Muscle of back (tissue), 13 donors: ENCODE results near the gene PRPF19. TPM values are rescaled to one million over a fixed set of nuclear protein-coding genes. Genes with fewer than 3 reads are reported as not detected.

Source experiments
- DNase-seq, 3 donors: peaks; one replicate each; pipeline versions ENCODE4 v3.0.0 to v3.0.0-alpha.2; 2013
- long read RNA-seq, 9 donors: transcript quantifications; one replicate each; lab custom pipeline, GENCODE V29; 2026
- polyA plus RNA-seq, 10 donors: library from polyadenylated mRNA; unstranded; fragments of 120-200 nt; gene quantifications; one replicate each; pipeline ENCODE4 v1.2.1, GENCODE V29; 2013; ENCODE audit not compliant: insufficient read length in 10 of 10

The PRPF19 gene
- polyA plus RNA-seq = 10 to 100 TPM; 53.2 to 96.9 (median 63.3) TPM
- long read RNA-seq, donor 1, transcript PRPF19-201 (16 exons, 2,157 nt) = major isoform, 7 of 12 reads
- long read RNA-seq, donor 1, partial matches to known transcripts = 5 of 12 reads
- long read RNA-seq, donor 1, other reads (novel, unspliced or antisense) = 0 of 12 reads
- long read RNA-seq, donor 2, partial matches to known transcripts = 17 of 18 reads
- long read RNA-seq, donor 2, other reads (novel, unspliced or antisense) = 0 of 18 reads
- long read RNA-seq, donor 3 = 0 reads
- long read RNA-seq, donor 4, transcript PRPF19-201 (16 exons, 2,157 nt) = major isoform, 7 of 7 reads
- long read RNA-seq, donor 4, partial matches to known transcripts = 0 of 7 reads
- long read RNA-seq, donor 4, other reads (novel, unspliced or antisense) = 0 of 7 reads
- long read RNA-seq, donor 5, transcript PRPF19-201 (16 exons, 2,157 nt) = major isoform, 13 of 25 reads
- long read RNA-seq, donor 5, partial matches to known transcripts = 12 of 25 reads
- long read RNA-seq, donor 5, other reads (novel, unspliced or antisense) = 0 of 25 reads
- long read RNA-seq, donor 6, transcript PRPF19-201 (16 exons, 2,157 nt) = major isoform, 11 of 22 reads
- long read RNA-seq, donor 6, partial matches to known transcripts = 11 of 22 reads
- long read RNA-seq, donor 6, other reads (novel, unspliced or antisense) = 0 of 22 reads
- long read RNA-seq, donor 7, transcript PRPF19-201 (16 exons, 2,157 nt) = major isoform, 8 of 17 reads
- long read RNA-seq, donor 7, partial matches to known transcripts = 9 of 17 reads
- long read RNA-seq, donor 7, other reads (novel, unspliced or antisense) = 0 of 17 reads
- long read RNA-seq, donor 8, partial matches to known transcripts = 14 of 18 reads
- long read RNA-seq, donor 8, other reads (novel, unspliced or antisense) = 0 of 18 reads
- long read RNA-seq, donor 9, transcript PRPF19-201 (16 exons, 2,157 nt) = major isoform, 6 of 6 reads
- long read RNA-seq, donor 9, partial matches to known transcripts = 0 of 6 reads
- long read RNA-seq, donor 9, other reads (novel, unspliced or antisense) = 0 of 6 reads

DNA sequence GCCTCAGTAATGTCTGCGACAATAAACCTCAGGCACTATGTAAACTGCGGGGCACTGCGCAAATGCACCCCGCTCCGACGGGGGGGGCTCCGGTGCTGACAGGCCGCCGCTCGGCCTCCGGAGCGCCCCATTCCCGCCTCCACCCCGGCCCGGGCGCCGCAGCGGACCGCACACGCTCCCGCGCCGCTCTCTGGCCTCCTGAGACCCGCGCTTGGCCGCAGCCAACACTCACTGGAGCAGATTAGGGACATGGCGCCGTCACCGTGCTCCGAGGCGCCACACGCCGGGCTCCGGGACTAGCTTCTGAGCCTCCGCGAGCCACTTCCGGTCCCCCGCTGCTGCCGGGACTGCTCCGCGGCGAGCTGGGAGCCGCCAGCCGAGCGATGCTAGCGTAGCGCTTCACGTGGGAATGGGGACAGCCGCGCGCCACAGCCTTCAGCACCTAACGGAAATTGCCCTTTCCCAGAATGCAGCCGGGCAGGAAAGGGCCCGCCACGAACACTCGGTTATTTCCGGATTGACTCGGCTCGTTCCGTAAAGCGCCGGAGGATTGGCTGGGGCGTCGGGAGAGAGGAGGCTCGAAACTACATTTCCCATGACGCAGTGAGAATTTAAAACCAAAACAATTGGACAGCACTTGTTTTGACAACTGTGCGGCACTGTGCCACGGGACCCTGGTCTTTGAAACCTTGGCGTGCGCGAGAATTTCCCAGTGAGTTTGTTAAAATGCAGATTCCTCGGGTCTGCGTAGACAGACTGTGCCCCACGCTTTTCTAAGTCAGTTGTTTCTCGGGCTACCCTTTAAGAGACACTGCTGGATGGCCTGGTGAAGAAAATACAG, at the start of gene PRPF19:
Gene PRPF19 (minus strand): TSS at position 454 of the 841 bp plus-strand sequence. CDS start 203 bp downstream, at position 251.
- DNase-seq = peak; percentile 97 to 98 (median 97)

DNA sequence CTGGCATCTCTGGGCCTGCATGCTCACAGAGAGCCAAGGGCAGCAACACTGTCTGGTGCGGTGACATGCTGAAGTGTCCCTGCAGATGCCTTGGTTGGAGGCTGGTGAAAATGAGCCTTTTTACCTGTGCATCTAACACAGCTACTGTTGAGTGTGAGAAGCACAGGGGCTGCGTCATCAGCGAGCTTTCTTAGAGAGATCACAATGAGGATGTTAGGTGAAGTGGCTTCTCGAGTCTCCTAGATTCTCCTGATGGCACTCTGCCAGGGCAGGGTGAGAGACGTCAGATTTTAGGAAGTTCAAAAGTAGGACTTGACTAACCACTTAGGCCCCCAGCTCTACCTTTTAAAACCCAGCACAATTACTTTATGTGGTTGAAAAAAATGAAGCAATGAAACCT, 49.2 kb upstream of the PRPF19 start:
- DNase-seq = no peak

DNA sequence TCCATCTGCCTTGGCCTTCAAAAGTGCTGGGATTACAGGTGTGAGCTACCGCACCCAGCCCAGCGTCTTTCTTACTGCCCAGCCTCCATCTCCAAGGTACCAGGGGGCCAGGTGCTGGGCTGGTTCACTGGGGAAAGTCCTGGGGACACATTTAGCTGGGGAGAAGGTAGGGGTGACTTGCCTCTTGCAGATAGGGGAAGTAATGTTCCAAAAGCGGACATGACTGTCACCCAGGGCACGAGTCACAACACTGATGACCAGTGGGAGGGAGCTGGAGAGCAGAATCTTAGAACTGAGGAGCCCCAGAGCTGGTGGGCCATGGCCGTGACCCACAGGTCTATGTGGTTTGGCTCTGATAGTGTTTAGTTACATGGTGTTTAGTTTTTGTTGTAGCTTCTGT, 48.0 kb upstream of the PRPF19 start:
- no peak for DNase-seq

DNA sequence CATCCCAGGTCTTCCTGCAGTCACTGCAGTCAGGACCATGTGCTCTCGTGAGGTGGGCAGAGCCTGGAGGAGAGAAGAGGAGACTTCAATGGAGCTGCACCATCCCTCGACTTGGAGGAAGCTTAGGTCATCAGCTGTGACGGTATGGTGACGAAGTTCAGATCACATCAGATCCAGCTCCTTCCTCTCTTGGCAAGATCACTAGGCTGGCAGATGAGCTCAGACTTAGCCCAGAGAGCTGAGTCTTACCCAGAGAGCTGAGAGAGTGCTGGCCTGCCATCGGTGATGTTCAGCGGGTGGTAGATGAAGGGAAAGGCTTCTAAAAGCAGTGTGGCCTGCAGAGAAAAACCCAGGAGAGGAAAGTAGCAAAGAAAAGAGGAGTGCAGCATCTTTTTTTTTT, 47.4 kb upstream of the PRPF19 start:
- no peak for DNase-seq

DNA sequence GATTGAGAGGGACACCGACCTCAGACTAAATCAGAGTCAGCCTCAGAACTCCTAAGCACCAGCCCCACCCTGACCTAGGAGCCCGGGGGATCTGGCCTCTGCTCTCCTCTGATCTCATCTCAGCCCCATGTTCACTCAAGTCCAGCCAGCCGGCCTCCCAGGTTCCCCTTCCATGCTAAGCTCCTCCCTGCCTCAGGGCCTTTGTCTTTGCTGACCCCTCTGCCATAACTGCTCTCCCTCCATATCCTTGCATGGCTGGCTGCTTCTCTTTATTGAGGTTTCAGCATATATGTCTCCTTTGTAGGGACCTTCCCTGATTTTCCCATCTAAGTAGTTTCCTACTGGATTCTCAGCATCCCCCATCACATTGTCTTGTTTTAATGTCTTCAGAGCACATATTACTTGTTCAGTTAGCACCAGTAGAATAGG, 46.4 kb upstream of the PRPF19 start:
- DNase-seq = no peak

DNA sequence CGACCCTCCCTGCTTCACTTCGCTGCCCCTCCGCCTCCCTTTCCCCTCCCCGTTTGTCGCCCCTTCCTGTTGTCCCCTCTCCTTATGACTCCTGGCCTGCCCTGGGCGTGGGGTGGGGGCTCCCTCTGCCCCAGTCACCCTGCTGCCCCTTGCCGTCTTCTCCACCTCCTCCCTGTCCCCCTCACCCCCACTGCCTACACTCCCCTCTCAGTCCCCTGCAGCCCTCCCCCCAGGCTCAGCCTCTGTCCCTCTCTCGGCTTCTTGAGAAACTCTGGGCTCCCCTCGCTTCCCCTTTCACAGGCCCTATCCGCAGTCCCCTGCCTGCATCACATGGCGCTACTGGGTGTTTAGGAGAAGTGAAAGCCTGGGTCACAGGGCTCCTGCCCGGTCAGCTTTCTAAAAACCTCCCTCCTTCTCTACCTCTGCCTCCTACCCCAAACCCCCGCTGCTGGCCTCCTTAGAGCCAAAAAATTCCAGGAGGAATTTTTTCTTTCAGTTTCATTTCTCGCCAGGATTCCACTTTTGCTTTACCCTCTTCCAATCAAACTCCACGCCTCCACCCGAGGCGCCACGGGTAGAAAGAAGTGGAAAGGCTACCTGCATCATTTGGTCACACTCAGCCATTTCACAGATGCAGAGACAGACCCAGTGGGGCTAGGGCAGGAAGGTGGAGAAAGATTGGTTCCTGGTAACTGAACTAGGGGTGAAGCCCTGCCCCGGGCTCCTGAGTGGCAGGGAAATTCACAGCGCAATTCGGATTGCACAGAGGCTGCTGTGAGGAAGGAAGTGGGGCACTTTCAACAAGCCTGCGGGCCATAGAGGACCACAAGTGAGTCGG, 45.7 kb upstream of the PRPF19 start, which contains the start of gene SLC15A3:
Gene SLC15A3 (minus strand): TSS at position 273 of the 838 bp plus-strand sequence. CDS start 625 bp downstream, outside the sequence.
- DNase-seq = peak; percentile 41 to 79 (median 52)

DNA sequence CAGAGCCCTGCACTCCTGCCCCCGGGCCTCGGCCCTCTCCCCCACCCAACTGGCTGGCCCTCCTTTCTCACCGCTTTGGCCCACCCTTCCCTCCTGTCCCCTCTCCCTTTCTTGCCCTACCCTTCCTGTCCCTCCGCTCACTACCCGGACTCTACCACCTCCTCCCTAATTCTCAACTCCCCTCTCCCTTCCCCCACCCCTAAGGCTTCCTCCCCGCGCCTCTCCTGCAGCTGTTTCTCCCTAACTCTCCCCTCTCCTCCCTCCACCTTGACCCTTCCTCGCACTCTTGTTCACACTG, 45.2 kb upstream of the PRPF19 start:
- no peak for DNase-seq

DNA sequence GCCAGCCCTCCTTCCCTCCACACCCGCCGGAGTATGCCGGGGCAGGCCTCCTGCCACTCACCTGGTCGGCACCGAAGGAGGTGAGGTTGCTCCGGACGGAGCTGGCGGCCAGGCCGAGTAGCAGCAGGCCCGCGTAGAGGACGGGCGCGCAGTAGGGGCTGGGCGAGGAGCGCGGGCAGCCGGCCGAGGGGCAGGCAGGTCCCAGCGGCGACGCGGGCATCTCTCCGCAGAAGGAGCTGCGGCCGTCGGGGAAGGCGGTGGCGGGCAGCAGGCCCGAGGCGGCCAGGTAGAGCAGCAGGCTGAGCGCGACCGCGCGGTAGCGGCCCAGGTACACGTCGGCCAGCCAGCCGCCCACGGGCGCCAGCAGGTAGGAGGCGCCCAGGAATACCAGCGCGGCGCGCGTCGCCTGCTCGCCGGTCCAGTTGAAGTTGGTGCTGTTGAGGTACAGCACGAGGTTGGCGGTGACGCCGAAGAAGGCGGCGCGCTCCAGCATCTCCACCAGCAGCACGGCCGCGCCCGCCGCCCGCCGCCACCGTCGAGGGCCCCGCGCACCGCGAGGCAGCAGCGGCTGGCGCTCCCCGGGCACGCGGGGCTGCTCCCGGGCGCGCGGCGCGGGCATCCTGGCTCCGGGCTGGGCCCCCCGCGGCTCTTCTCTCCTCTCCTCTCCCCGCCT, 44.7 kb upstream of the PRPF19 start:
- DNase-seq = peak in 1 of 3 donors; percentile 67

DNA sequence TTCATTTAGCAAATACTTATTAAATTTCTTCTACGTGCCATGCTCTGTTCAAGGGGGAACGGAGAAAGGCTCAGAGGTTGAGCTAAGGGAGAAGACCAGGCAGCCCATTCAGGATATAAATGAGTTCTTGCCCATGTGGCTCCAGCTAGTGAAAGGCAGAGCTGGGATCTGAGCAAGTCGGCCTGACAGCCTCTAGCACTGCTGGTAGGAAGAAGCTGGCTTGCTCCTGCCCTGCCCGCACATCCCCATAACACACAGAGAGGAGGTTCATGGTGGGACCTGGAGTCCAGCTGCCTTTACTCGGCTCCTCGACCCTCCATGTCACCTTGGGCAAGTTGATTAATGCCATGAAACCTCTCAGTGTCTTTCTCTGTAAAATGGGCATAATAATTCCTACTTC, 43.6 kb upstream of the PRPF19 start:
- no peak for DNase-seq

DNA sequence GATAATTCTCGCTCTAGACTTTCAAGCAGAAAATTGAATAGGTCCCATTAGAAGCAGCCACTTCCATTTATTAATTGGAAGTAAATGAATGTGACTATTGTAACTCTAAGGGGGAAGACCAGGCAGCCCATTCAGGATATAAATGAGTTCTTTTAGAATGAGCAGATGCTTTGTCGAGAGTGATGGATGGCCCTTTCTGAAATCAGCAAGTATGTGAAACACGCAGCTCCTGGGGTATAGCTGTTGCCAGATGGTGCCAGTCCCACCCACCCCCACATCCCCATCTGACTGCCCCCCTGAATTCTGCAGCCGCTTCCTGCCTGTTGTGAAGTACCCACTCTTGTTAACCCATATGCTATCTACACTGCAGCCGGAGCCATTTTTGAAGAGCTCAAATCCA, 41.9 kb upstream of the PRPF19 start:
- no peak for DNase-seq

DNA sequence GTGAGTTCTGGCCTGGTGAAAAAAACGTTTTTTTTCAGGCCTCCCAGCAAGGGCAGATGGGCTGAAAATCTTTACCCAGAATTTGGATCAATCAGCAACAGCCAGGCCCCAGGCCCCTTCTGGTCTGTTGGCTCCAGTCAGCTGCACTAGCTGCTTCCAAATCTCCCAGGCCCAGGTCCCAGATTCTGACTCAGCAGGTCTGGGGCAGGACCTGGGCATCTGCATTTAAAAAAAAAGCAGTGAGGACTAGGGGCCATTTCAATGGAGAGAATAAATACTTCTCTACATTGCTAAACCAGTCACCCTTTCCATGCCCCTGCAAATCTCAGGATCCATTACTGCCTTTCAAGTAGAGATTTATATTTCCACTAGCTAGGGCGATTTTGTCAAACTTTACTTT, 41.3 kb upstream of the PRPF19 start:
- DNase-seq = peak in 1 of 3 donors; percentile 29

DNA sequence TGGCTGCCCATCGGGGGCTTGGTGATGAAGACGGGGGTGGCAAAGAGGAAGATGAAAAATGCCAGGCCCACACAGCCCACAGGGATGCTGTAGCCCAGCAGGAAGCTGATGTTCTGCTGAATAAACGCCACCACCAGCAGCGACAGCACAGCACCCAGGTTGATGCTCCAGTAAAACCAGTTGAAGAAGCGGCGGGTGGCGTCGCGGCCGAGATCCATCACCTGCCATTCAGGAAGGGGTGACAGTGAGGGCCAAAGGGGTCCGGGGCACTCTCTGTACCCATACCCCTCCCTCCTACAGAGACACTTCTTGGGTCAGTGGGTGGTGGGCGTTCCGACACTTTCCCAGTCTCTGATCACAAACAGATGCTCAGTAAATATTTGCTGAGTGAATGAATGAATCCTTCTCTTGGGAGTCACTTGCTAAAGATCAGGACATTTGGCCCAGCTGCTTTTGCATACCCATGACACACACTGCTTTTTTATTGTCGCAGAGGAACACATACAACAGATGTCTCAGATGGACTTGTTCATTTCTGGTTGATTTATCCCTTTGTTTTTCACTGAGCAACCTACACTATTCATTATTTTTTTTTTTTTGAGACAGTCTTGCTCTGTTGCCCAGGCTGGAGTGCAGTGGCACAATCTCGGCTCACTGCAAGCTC, 40.3 kb upstream of the PRPF19 start:
- no peak for DNase-seq

DNA sequence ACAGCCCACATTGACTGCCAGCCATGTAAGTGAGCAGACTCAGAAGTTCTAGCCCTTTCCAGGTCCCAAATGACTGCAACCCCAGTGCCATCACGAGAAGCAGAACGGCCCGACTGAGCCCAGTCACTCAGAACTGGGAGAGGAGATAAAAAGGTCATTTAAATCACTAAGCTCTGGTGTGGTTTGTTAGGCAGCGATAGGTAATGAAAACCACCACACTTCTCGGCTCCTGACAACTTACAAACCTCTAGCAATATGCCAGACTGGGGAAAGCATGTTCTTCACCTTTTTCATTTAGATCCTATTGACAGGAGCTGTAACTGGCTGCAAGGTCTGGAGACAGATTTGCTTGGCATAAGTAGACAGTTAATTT, 38.9 kb upstream of the PRPF19 start:
- DNase-seq = no peak

DNA sequence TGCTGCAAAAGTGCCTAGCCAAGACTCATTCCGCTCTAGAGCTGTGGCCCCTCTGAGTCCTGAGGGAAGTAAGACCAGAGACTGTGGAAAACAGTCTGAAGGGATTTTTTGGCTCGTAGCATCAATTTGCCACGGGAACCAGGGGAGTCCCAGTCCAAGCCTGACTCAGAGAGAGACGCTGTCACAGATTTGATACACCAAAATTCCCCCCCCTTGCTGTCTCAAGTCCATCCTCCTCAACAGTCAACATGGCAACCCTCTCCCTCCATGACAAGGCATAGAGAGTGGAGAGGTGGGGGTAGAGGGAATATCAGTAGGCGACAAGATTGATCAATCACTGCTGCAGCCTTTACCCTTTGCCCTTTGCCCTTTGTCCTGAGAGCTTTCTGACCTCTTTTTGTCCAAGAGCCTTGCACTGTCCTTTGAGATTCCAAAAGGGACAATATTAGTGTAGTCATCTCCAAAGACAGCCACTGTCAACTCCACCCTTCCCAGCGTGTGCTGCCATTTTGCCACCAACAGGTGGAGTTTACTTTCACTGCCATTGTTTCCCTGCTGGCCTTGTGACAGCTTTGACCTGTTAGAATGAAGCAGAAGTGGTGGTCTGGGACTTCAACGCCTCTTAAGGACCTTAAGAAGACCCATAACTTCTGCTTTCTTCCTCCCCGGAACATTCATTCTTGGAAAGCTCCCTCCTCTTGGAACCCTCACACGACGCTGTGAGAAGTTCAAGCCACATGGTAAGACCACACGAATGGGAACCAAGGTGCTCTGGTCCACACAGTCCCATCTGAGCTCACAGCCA, 38.3 kb upstream of the PRPF19 start:
- no peak for DNase-seq

DNA sequence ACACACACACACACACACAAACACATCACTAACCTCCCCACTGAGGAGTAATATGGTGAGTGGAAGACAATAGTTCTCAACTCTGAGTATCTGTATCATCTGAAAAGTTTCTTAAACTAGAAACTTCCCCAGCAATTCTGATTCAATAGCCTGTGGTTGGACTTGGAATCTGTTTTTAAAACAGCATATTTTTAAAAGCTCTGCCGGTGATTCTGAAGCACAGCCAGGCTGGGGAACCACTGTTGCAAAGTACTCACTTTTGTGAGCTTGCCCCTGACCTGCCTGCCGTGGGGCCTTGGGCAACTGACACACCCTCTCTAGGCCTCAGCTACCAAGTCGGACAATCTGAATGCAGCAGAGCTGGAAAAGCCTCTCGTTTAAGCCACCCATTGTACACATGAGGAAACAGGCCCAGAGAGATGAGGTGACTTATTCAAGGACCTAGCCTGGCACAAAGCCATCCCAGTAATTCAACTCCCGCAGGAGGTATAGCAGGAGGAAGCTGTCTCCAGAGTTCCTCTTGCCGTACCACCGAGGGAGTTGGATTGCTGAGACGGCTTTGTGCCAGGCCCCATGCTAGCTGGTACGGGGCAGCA, 36.7 kb upstream of the PRPF19 start:
- DNase-seq = no peak

DNA sequence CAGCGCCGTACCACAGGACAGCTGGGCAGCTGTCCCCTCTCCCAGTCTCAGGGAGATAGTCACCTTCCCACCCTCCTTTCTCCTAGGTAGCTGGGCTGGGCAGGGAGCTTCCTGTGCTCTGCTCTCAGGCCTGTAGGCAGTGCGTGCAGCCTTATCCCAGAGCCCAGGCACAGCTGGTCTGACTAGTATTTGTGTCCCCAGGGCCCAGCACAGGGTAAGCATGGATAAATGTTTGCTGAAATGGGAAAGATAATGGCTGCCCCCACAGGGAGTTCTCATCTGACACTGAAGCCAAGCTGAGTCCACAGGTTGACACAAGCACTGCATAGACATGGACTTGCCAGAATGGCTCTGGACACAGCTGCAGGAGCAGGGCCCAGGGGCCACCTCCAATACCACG, 35.8 kb upstream of the PRPF19 start:
- DNase-seq = no peak

DNA sequence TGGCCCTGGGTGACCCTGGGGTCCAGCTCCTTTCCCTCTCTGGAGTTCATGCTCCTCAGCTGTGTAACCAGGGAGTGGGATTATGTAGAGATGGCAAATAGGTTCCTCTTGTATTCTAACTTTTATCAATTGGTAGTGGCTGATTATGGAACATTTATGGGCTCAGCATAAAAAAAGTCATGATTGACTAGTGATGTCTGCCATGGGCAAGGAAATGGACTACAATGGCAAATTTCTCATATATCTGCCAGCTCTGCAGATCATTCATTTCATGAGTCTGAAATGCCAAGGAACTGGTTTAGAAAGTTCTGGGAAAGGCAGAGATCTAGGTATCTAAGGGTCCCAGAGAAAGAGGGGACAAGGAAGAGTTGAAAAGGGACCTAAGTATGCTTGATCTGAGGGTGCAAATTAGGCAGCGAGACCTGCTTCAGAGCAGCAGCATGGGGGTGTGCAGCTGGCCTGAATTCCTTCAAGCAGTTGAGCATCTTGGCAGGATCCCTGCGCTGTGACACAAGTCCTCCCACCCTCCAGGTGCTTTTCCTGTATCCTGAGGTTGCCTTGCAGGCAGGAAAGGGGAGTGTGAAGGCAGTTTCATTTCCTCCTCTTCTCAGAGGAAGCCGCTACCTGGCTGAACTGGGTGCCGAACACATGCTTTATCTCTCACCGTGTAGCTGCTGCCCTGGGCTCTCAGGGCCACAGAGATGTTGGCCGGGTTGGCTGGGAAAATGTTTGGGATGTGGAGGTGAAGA, 35.2 kb upstream of the PRPF19 start:
- DNase-seq = no peak
